Panc1 (cell line): Measurements from ENCODE around the gene SETDB1. TPM values are rescaled to one million over a fixed set of nuclear protein-coding genes. Genes with fewer than 3 reads are reported as not detected.
A peak's percentile ranks its signal among the peaks of the same experiment; 100 is the strongest.

Source experiments
- ATAC-seq: fragments of 200-7000 bp; cut with Tn5 transposase; 2 replicates; pipeline ENCODE4 v1.9.1; 2020; ENCODE audit warnings: mild to moderate bottlenecking, moderate library complexity
- BruUV-seq: library from RNA; stranded (reverse); fragments of 400-500 nt; replicated peaks from 2 replicates; lab custom pipeline; 2021; lab: Mats Ljungman, UMichigan
- CTCF ChIA-PET: fragments of 300-600 bp; sonication (Branson Sonifier 250); formaldehyde crosslinking; loops from one replicate; lab custom pipeline; 2022; ENCODE audit warnings: antibody characterized with exemption; lab: Charles Lee
- POLR2A ChIA-PET: fragments of 300-600 bp; sonication (Branson Sonifier 250); formaldehyde crosslinking; loops from one replicate; lab custom pipeline; 2022; ENCODE audit warnings: antibody characterized with exemption; lab: Charles Lee
- DNase-seq: peaks from one replicate; pipeline ENCODE4 v3.0.0-alpha.2; 2010; ENCODE audit warnings: low read depth, low spot score
- H3K27ac ChIP-seq: 2 replicates; pipeline ENCODE4 v1.5.1; 2011; ENCODE audit warnings: mild to moderate bottlenecking, low read length, inconsistent platforms
- H3K27me3 ChIP-seq: fragments of 200-500 bp; sonication (Bioruptor generic); 2 replicates; pipeline ENCODE4 v1.6.0; 2014; ENCODE audit warnings: low read length, inconsistent platforms; ENCODE audit not compliant: control insufficient read depth, insufficient read depth
- H3K36me3 ChIP-seq: fragments of 200-500 bp; sonication (Bioruptor generic); 2 replicates; pipeline ENCODE4 v1.5.1; 2014; ENCODE audit warnings: inconsistent platforms, mild to moderate bottlenecking, low read length, moderate library complexity; ENCODE audit not compliant: control insufficient read depth, insufficient read depth
- H3K4me1 ChIP-seq: 2 replicates; pipeline ENCODE4 v1.5.1; 2011; ENCODE audit warnings: inconsistent platforms, mild to moderate bottlenecking, low read length, moderate library complexity; ENCODE audit not compliant: control insufficient read depth, insufficient read depth
- H3K4me3 ChIP-seq, 2 experiments: 2 replicates each; pipeline ENCODE4 v1.5.1; 2011 to 2012; ENCODE audit warnings: low read depth in 2 of 2, low read length in 2 of 2, mild to moderate bottlenecking in 2 of 2, inconsistent platforms in 1 of 2, moderate library complexity in 1 of 2
- H3K9me3 ChIP-seq: fragments of 200-500 bp; sonication (Bioruptor generic); 2 replicates; pipeline ENCODE4 v1.5.1; 2014; ENCODE audit warnings: low read depth, mild to moderate bottlenecking, inconsistent platforms, low read length, moderate library complexity; ENCODE audit not compliant: control insufficient read depth, insufficient read depth
- POLR2AphosphoS5 ChIP-seq: IDR thresholded peaks from 2 replicates; pipeline ENCODE4 v1.6.1; 2012; ENCODE audit warnings: mild to moderate bottlenecking, low read depth, low read length, moderate library complexity
- SIN3A ChIP-seq: IDR thresholded peaks from 2 replicates; pipeline ENCODE4 v1.6.1; 2012; ENCODE audit warnings: low read depth, mild to moderate bottlenecking, low read length, moderate library complexity, borderline replicate concordance; ENCODE audit not compliant: insufficient read depth
- TCF7L2 ChIP-seq: IDR thresholded peaks from 2 replicates; pipeline ENCODE4 v1.6.1; 2011; ENCODE audit warnings: mild to moderate bottlenecking, low read depth, low read length, inconsistent platforms
- in situ Hi-C: cut with HindIII; loops from 2 replicates; pipeline ENCODE4 v1.10.0; 2016; ENCODE audit warnings: low sequenced_read_pairs, low pct_unique_long_range_greater_than_20kb
- intact Hi-C: fragments of 100-400 bp; cut with micrococcal nuclease; formaldehyde crosslinking; loops from one replicate; pipeline ENCODE4 v1.10.0; 2022; ENCODE audit not compliant: unreplicated experiment
- total RNA-seq: library from RNA; stranded (reverse); gene quantifications from one replicate; pipeline ENCODE4 v1.2.1, GENCODE V29; 2021; ENCODE audit not compliant: unreplicated experiment
- TF ChIP-seq, protein P1 (sequence below): fragments of 450-650 bp; IDR thresholded peaks from 2 replicates; pipeline ENCODE4 v1.5.1; 2017; ENCODE audit warnings: mild to moderate bottlenecking
- TF ChIP-seq, protein P2 (sequence below), 2 experiments: IDR thresholded peaks; 2 replicates each; pipeline ENCODE4 v1.6.1; 2011 to 2012; ENCODE audit warnings: low read depth in 2 of 2, control low read depth in 1 of 2, low read length in 1 of 2, mild to moderate bottlenecking in 1 of 2, moderate library complexity in 1 of 2; ENCODE audit not compliant: insufficient read depth in 1 of 2

The SETDB1 gene
- total RNA-seq, 1 experiment from 2014 or later, result 43.3 TPM

DNA sequence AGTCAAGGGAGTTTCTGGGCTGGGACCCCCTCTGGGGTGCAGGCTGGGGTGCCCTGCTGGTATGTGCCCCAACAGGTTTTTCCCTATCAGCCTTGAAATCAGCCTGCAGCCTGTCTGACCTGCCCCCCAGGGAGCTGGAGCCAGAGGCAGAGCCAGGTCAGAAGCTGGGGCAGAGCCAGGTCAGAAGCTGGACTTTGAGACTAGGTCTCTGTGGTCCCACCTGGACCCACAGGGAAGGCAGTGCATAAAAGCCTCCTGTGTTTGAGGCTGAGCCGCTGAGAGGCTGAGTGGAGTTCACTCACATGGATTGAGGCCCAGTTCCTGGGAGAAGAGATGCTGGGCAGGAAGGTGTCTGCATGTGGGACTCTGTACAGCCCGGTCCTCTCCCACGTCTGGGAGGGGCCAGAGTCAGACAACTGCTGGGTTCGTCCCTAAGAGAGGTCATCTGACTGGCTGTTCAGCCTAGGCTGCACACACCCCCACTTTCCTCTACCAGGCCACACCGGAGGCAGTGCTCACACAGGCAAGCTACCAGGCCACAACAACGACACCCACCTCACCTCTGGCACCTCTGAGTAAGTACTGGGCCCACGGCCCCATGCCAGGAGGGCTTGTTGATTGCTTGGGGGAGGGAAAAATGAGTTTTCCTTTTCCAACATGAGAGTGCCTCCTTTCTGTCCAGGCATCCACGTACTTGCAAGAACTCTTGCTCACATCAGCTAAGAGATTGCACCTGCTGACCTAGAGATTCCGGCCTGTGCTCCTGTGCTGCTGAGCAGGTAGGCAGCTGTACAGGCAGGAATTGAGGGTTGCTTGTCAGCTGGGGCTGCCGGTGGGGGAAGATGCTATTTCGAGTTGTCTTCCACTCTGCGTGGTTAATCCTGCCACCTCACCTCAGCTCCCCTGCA, 55.9 kb downstream of the SETDB1 start, which contains the start of gene ANXA9:
Gene ANXA9 (plus strand): TSS at position 488 of the 908 bp plus-strand sequence. CDS start 814 bp downstream, outside the sequence.
- ChIA-PET POLR2A (no interaction called here), CTCF (no interaction called here)
- intact Hi-C loops (no loop called here), in situ Hi-C loops (no loop called here)
- TF ChIP-seq SIN3A (no peak), TCF7L2 (no peak), POLR2AphosphoS5 (no peak)
- TF ChIP-seq, protein P1, sequence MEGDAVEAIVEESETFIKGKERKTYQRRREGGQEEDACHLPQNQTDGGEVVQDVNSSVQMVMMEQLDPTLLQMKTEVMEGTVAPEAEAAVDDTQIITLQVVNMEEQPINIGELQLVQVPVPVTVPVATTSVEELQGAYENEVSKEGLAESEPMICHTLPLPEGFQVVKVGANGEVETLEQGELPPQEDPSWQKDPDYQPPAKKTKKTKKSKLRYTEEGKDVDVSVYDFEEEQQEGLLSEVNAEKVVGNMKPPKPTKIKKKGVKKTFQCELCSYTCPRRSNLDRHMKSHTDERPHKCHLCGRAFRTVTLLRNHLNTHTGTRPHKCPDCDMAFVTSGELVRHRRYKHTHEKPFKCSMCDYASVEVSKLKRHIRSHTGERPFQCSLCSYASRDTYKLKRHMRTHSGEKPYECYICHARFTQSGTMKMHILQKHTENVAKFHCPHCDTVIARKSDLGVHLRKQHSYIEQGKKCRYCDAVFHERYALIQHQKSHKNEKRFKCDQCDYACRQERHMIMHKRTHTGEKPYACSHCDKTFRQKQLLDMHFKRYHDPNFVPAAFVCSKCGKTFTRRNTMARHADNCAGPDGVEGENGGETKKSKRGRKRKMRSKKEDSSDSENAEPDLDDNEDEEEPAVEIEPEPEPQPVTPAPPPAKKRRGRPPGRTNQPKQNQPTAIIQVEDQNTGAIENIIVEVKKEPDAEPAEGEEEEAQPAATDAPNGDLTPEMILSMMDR, result no peak
- TF ChIP-seq, protein P2, sequence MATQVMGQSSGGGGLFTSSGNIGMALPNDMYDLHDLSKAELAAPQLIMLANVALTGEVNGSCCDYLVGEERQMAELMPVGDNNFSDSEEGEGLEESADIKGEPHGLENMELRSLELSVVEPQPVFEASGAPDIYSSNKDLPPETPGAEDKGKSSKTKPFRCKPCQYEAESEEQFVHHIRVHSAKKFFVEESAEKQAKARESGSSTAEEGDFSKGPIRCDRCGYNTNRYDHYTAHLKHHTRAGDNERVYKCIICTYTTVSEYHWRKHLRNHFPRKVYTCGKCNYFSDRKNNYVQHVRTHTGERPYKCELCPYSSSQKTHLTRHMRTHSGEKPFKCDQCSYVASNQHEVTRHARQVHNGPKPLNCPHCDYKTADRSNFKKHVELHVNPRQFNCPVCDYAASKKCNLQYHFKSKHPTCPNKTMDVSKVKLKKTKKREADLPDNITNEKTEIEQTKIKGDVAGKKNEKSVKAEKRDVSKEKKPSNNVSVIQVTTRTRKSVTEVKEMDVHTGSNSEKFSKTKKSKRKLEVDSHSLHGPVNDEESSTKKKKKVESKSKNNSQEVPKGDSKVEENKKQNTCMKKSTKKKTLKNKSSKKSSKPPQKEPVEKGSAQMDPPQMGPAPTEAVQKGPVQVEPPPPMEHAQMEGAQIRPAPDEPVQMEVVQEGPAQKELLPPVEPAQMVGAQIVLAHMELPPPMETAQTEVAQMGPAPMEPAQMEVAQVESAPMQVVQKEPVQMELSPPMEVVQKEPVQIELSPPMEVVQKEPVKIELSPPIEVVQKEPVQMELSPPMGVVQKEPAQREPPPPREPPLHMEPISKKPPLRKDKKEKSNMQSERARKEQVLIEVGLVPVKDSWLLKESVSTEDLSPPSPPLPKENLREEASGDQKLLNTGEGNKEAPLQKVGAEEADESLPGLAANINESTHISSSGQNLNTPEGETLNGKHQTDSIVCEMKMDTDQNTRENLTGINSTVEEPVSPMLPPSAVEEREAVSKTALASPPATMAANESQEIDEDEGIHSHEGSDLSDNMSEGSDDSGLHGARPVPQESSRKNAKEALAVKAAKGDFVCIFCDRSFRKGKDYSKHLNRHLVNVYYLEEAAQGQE (IDR thresholded peaks at IDR 0.05; ENCODE audit: insufficient read depth in 1 of 2, low read depth in 2 of 2, low read length in 1 of 2), result no peak
- peaks cover 41% of the 10 kb centered on the region for H3K4me1 ChIP-seq
- ATAC-seq (no peak), DNase-seq (no peak)
- no peaks in the 10 kb centered on the region for H3K27me3 ChIP-seq
- H3K27ac ChIP-seq, result peak within 1 kb of the TSS; percentile 55; the same call in 1 of the 2 replicates
- no TSS peak for BruUV-seq
- no peak within 1 kb of the TSS for H3K4me3 ChIP-seq
- H3K36me3 ChIP-seq, result no peaks in the 10 kb centered on the region
- H3K9me3 ChIP-seq, result no peaks in the 10 kb centered on the region

DNA sequence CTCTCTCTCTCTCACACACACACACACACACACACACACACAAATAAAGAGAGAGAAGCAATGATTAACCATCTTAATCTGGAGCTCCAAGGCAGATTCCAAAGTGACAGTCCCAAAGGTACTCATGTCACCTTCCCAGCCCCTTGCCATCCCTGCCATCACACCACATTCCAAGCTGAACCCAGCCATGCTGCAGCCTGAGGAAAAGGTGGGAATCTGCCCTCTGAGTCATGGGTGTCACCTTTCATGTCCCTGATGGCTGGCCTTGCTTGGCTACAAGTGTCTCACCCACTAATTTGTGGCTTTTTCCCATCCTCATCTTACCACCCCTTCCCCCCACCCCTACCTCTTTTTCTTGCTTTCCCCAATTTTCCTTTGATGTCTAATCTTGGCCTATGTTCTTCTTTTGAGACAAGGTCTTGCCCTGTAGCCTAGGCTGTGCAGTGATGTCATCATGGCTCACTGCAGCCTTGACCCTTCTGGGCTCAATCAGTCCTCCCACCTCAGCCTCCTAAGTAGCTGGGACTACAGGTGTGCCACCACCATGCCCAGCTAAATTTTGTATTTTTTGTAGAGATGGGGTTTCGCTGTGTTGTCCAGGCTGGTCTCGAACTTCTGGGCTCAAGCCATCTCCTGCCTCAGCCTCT, 59.1 kb downstream of the SETDB1 start:
- in situ Hi-C loops (no loop called here), intact Hi-C loops (no loop called here)
- Histone ChIP-seq H3K9me3 (no peaks in the 10 kb centered on the region), H3K27me3 (no peaks in the 10 kb centered on the region), H3K4me1 (peaks cover 16% of the 10 kb centered on the region), H3K4me3 (no peak overlapping the region), H3K36me3 (no peaks in the 10 kb centered on the region), H3K27ac (no peak overlapping the region)
- ATAC-seq (no peak), DNase-seq (no peak)
- ChIA-PET POLR2A (no interaction called here), CTCF (interaction anchor here (2.1 kb wide), 1 partner anchor 11 kb away, joined by 8 read pairs; no protein-coding TSS in a partner anchor)
- TF ChIP-seq, protein P1, result no peak
- no peak for TF ChIP-seq POLR2AphosphoS5
- TF ChIP-seq SIN3A, result no peak
- BruUV-seq, result no TSS peak
